HG02840 (cell line): ENCODE measurements around the gene GBX2.

Source experiments
- ATAC-seq: cut with Tn5 transposase; IDR thresholded peaks from one replicate; pipeline ENCODE4 v1.9.1; 2021; ENCODE audit warnings: mild to moderate bottlenecking, moderate library complexity, moderate number of reproducible peaks; ENCODE audit not compliant: unreplicated experiment, low FRiP score

Gene GBX2

GRCh38 chr2:236168110-236169080 is at the start of gene GBX2:
TSS of gene GBX2 (minus strand) at chr2:236168386. CDS start at chr2:236167971, 415 bp downstream.
- no peak for ATAC-seq

GRCh38 chr2:236217926-236218325 is 49.7 kb upstream of the GBX2 start:
- ATAC-seq, result no peak

- no peak for ATAC-seq
These were observed 48.5 kb upstream of the GBX2 start for GRCh38 chr2:236216711-236217110.

GRCh38 chr2:236215761-236216333 is 47.7 kb upstream of the GBX2 start:
- ATAC-seq, result no peak

GRCh38 chr2:236215196-236215595 is 47.0 kb upstream of the GBX2 start:
- ATAC-seq, result no peak

GRCh38 chr2:236214376-236214995 is 46.3 kb upstream of the GBX2 start:
- ATAC-seq, result no peak

GRCh38 chr2:236211296-236211695 is 43.1 kb upstream of the GBX2 start:
- ATAC-seq, result no peak

- no peak for ATAC-seq
These were observed 42.4 kb upstream of the GBX2 start for GRCh38 chr2:236210536-236210935.

- no peak for ATAC-seq
These were observed 41.8 kb upstream of the GBX2 start for GRCh38 chr2:236209996-236210395.

GRCh38 chr2:236209535-236209934 is 41.3 kb upstream of the GBX2 start:
- no peak for ATAC-seq

GRCh38 chr2:236208019-236208926 is 40.1 kb upstream of the GBX2 start:
- ATAC-seq, result no peak

- no peak for ATAC-seq
These were observed 39.3 kb upstream of the GBX2 start for GRCh38 chr2:236207472-236207871.

GRCh38 chr2:236205867-236206645 is 37.9 kb upstream of the GBX2 start:
- ATAC-seq, result no peak

GRCh38 chr2:236204953-236205352 is 36.8 kb upstream of the GBX2 start:
- no peak for ATAC-seq

- ATAC-seq, result no peak
These were observed 32.2 kb upstream of the GBX2 start for GRCh38 chr2:236200378-236200777.

GRCh38 chr2:236196366-236196765 is 28.2 kb upstream of the GBX2 start:
- ATAC-seq, result no peak

- ATAC-seq, result no peak
These were observed 27.5 kb upstream of the GBX2 start for GRCh38 chr2:236195726-236196125.

- no peak for ATAC-seq
These were observed 26.6 kb upstream of the GBX2 start for GRCh38 chr2:236194786-236195185.

- no peak for ATAC-seq
These were observed 24.8 kb upstream of the GBX2 start for GRCh38 chr2:236193026-236193425.

- ATAC-seq, result no peak
These were observed 22.5 kb upstream of the GBX2 start for GRCh38 chr2:236190674-236191073.
